GM12874 (cell line): ENCODE data around the gene RAB18.

Experiments used
- CTCF ChIP-seq: IDR thresholded peaks from 2 replicates; pipeline ENCODE4 v1.5.1; 2011; ENCODE audit warnings: low read depth, mild to moderate bottlenecking, control low read depth, low read length, moderate library complexity; ENCODE audit not compliant: insufficient read depth

Gene RAB18

GRCh38 chr10:27506280-27506679, 2.2 kb downstream of the RAB18 start:
- TF ChIP-seq CTCF = no peak

GRCh38 chr10:27512548-27512947, 8.4 kb downstream of the RAB18 start:
- TF ChIP-seq CTCF = no peak

GRCh38 chr10:27513451-27514191, 9.5 kb downstream of the RAB18 start:
- no peak for TF ChIP-seq CTCF

- no peak for TF ChIP-seq CTCF
These were observed 10.1 kb downstream of the RAB18 start for GRCh38 chr10:27514243-27514642.

- TF ChIP-seq CTCF = no peak
These were observed 14.2 kb downstream of the RAB18 start for GRCh38 chr10:27518261-27518660.

- no peak for TF ChIP-seq CTCF
These were observed 21.7 kb downstream of the RAB18 start for GRCh38 chr10:27525819-27526218.

GRCh38 chr10:27526242-27526641, 22.1 kb downstream of the RAB18 start:
- no peak for TF ChIP-seq CTCF
